Stimulated activated naive B cell treated with anti-CD40 and anti-IgM and Interleukin-4, amounts not matched to agents 10 μg/mL and 1 μg/mL and 100 μg/mL, for 72 hours (primary cell): Measurements from ENCODE around the gene PBX3.

Experiments
- ATAC-seq, 2 donors: fragments of 150-1000 bp; cut with Tn5 transposase; replicated peaks; 2 replicates each; pipeline ENCODE4 v1.10.0; 2021; ENCODE audit warnings: moderate library complexity in 1 of 2
- DNase-seq: peaks from one replicate; pipeline ENCODE4 v3.0.0; 2021
- H3K27ac Mint-ChIP-seq: one replicate; pipeline ENCODE4 v1.8.0; 2022; ENCODE audit warnings: mild to moderate bottlenecking, mixed read lengths
- H3K27me3 Mint-ChIP-seq, 2 donors: one replicate each; pipeline ENCODE4 v1.8.0; 2022; ENCODE audit warnings: mixed read lengths in 2 of 2
- H3K36me3 Mint-ChIP-seq, 2 donors: one replicate each; pipeline ENCODE4 v1.8.0; 2022; ENCODE audit warnings: mixed read lengths in 2 of 2, mild to moderate bottlenecking in 1 of 2
- H3K4me1 Mint-ChIP-seq, 2 donors: one replicate each; pipeline ENCODE4 v1.8.0; 2022; ENCODE audit warnings: mixed read lengths in 2 of 2, mild to moderate bottlenecking in 1 of 2
- H3K4me3 Mint-ChIP-seq, 2 donors: one replicate each; pipeline ENCODE4 v1.8.0; 2022; ENCODE audit warnings: mild to moderate bottlenecking in 2 of 2, mixed read lengths in 2 of 2, moderate library complexity in 1 of 2
- H3K9me3 Mint-ChIP-seq, 2 donors: one replicate each; pipeline ENCODE4 v1.8.0; 2022; ENCODE audit warnings: mixed read lengths in 2 of 2, mild to moderate bottlenecking in 1 of 2

Gene PBX3

DNA sequence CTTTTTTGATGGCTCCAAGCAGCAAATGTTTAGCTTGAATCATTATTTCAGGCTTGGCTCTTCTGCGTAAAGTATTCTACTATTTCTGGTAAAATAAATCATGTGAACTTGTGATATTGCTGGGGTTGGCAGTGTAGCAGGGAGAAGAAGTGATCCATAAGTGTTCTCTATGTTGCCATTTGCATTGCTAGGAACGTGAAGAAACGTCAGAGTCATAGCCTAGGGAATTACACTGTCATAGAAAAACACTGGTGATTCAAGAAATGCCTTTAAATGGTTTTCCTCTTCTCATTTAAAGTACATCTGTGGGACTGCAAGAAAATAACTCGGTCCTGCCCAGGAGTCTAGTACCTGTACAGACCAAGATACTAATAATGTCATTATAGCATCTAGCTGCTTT, 162.3 kb downstream of the PBX3 start:
- peaks cover 0 to 2% of the 10 kb centered on the region in 2 donors for H3K36me3 Mint-ChIP-seq
- peaks cover 6 to 8% of the 10 kb centered on the region in 2 donors for H3K4me1 Mint-ChIP-seq
- no peak for ATAC-seq
- no peak overlapping the region for H3K4me3 Mint-ChIP-seq
- no peaks in the 10 kb centered on the region for H3K27me3 Mint-ChIP-seq
- H3K27ac Mint-ChIP-seq = no peak overlapping the region
- DNase-seq = no peak
- no peaks in the 10 kb centered on the region for H3K9me3 Mint-ChIP-seq

DNA sequence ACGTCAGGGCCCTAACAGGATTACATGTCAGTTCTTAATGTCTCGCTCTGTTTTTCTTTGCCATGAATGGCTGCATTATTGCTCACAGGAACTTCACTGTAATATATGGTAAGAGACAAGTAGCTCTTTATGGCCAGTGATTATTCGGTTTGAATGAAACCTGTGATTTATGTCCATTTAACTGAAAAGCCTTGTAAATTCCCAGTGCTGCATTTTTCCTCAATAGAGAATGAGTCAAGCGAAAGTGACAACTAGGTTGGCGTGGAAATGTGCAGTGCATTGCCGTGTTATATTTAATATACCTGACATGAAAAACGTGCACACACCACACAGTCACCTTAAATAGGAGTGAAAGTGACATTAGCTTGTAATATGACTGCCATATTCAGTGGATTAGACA, 163.1 kb downstream of the PBX3 start:
- ATAC-seq (no peak), DNase-seq (no peak)
- H3K36me3 Mint-ChIP-seq = peaks cover 0 to 2% of the 10 kb centered on the region in 2 donors

DNA sequence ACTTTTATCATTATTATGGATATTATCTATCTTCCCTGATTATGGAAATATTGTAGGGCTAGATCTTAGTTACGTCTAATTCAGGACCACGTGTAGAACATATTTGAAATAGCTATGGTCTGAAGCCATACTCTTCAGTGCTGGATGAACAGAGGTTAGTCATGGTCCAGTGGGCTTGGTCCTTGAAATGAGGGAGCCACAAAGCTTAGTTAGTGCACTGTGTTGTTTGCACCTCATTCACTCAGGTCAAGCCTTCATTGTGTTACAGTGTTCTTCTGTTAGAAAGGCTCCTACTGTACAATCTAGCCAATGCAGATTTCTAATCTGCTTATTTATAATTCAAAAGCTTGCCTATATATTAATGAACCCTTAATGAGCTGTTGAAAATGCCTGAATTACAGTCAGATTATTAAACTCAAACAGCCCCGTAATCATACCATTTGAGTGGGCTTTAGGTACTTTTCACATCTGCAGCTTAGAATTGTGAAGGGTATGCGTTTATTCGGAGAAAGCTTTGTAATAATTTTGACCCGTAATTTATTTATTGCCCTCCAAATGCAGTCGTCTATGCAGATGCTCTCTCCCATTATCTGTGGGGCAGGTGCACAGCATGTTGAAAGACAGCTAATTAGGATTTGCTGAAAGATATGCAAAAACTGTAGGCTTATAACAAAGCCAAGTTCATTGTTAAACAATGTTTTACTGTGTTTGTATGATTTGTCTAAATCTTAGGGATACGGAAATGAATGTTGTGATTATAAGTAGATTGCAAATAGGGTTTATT, 164.9 kb downstream of the PBX3 start:
- ATAC-seq (no peak), DNase-seq (no peak)
- peaks cover 7 to 8% of the 10 kb centered on the region in 2 donors for H3K36me3 Mint-ChIP-seq
- H3K27me3 Mint-ChIP-seq = no peaks in the 10 kb centered on the region
- H3K27ac Mint-ChIP-seq = no peak overlapping the region
- H3K9me3 Mint-ChIP-seq = no peaks in the 10 kb centered on the region
- peaks cover under 1 to 2% of the 10 kb centered on the region in 2 donors for H3K4me1 Mint-ChIP-seq
- no peak overlapping the region for H3K4me3 Mint-ChIP-seq

More for the DNA sequence above, 163.1 kb downstream of the PBX3 start:
- no peaks in the 10 kb centered on the region for H3K9me3 Mint-ChIP-seq
- no peak overlapping the region for H3K4me3 Mint-ChIP-seq
- H3K4me1 Mint-ChIP-seq = peaks cover 5% of the 10 kb centered on the region in 2 donors
- no peak overlapping the region for H3K27ac Mint-ChIP-seq
- H3K27me3 Mint-ChIP-seq = no peaks in the 10 kb centered on the region

DNA sequence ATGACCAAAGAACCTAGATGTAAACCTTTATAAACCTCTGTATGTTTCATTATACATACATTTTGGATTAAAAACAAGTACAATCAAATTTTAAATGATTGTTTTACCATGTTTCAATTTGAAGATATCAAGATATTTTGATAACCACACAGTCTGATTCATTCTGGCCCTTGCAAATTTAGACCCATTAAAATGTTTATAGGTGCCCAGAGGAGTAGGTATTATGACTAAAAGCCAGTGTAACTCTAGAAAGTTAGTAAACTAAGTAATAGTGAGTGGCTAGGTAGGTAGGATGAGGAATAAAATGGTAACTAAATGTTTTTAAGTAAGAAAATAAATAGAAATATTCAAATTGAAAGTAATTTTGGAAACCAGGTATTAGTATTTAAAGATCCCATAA, 165.5 kb downstream of the PBX3 start:
- Mint-ChIP-seq H3K27me3 (no peaks in the 10 kb centered on the region), H3K9me3 (no peaks in the 10 kb centered on the region), H3K4me1 (peaks cover 0 to 2% of the 10 kb centered on the region in 2 donors), H3K4me3 (no peak overlapping the region), H3K27ac (no peak overlapping the region), H3K36me3 (peaks cover 11 to 12% of the 10 kb centered on the region in 2 donors)
- no peak for ATAC-seq
- DNase-seq = no peak

DNA sequence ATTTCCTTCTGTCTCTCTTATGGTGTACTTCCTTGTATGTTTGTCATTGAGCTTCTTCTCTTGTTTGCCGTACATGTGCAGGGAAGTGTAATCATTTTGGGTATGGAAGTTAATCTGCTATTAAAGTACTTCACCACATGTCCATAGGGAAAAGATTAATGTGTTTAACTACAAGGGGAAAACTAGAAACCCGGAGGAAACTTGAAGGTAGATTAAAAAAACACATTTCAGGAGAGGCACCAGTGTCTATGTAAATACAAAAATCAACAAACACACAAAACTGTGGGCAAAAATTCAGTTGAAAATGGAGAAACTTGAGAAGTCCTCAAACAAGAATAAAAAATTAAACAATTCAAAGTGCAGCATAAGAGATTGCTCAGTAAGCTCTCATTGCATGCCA, 166.4 kb downstream of the PBX3 start:
- no peaks in the 10 kb centered on the region for H3K27me3 Mint-ChIP-seq
- H3K4me1 Mint-ChIP-seq = no peaks in the 10 kb centered on the region
- ATAC-seq (no peak), DNase-seq (no peak)
- no peak overlapping the region for H3K4me3 Mint-ChIP-seq
- H3K36me3 Mint-ChIP-seq = peaks cover 11 to 12% of the 10 kb centered on the region in 2 donors
- no peak overlapping the region for H3K27ac Mint-ChIP-seq
- H3K9me3 Mint-ChIP-seq = no peaks in the 10 kb centered on the region

DNA sequence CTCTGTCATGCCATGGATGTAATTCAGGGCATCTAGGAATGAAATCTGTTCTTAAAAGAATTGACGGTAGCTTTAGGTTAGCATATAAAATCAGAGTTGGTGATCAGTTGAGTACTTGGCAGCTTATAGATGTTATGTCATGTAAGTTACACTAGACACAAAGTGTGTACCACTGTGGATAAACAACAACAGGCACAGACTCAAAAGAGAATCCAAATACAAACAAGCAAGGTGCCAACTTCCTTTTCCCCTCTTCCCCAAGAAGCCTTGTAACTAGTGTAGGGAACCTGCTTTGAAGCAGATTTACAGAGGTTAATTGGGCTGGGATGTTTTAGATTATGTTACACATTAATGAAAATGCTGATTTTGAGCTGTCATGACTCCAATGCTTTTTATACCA, 167.2 kb downstream of the PBX3 start:
- no peak for ATAC-seq
- DNase-seq = no peak
- no peaks in the 10 kb centered on the region for H3K4me1 Mint-ChIP-seq
- no peak overlapping the region for H3K4me3 Mint-ChIP-seq
- no peak overlapping the region for H3K27ac Mint-ChIP-seq
- H3K27me3 Mint-ChIP-seq = no peaks in the 10 kb centered on the region
- no peaks in the 10 kb centered on the region for H3K9me3 Mint-ChIP-seq
- H3K36me3 Mint-ChIP-seq = peaks cover 11 to 12% of the 10 kb centered on the region in 2 donors

DNA sequence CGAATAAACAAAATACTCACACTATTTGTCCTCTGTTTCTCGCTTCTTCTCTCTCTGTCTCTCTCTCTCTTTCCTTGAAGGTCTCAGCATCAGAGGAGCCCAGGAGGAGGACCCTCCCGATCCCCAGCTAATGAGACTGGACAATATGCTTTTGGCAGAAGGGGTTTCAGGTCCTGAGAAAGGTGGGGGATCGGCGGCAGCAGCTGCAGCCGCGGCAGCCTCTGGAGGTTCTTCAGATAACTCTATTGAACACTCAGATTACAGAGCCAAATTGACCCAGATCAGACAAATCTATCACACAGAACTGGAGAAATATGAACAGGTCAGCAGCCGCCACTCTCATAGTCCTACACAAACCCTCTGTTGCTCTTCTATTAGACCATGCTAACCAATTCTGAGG, 168.4 kb downstream of the PBX3 start:
- H3K27ac Mint-ChIP-seq = no peak overlapping the region
- DNase-seq (no peak), ATAC-seq (no peak)
- H3K27me3 Mint-ChIP-seq = no peaks in the 10 kb centered on the region
- H3K4me3 Mint-ChIP-seq = no peak overlapping the region
- H3K9me3 Mint-ChIP-seq = no peaks in the 10 kb centered on the region
- H3K4me1 Mint-ChIP-seq = no peaks in the 10 kb centered on the region
- H3K36me3 Mint-ChIP-seq = peaks cover 11 to 12% of the 10 kb centered on the region in 2 donors

DNA sequence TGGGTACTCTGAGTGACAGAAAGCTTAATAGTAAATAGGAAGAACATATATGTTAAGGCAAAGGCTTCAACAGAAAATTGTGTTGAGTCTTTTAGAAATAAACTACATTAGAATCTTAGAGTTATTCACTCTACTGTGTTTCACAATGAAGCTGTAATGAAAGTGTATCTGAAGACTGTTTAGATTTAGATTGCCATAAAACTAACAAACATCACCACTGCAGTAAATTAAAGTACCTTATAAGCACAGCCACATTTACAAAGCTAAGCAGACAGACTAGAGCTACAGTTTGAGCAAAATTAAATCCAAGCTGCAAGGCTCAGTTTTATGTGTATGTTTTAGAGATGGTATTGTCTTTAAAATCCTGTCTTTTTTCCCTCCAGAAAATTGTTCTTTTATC, 172.4 kb downstream of the PBX3 start:
- H3K9me3 Mint-ChIP-seq = no peaks in the 10 kb centered on the region
- peaks cover 11 to 12% of the 10 kb centered on the region in 2 donors for H3K36me3 Mint-ChIP-seq
- no peak for ATAC-seq
- no peaks in the 10 kb centered on the region for H3K27me3 Mint-ChIP-seq
- H3K4me1 Mint-ChIP-seq = no peaks in the 10 kb centered on the region
- no peak overlapping the region for H3K4me3 Mint-ChIP-seq
- no peak overlapping the region for H3K27ac Mint-ChIP-seq
- DNase-seq = no peak

DNA sequence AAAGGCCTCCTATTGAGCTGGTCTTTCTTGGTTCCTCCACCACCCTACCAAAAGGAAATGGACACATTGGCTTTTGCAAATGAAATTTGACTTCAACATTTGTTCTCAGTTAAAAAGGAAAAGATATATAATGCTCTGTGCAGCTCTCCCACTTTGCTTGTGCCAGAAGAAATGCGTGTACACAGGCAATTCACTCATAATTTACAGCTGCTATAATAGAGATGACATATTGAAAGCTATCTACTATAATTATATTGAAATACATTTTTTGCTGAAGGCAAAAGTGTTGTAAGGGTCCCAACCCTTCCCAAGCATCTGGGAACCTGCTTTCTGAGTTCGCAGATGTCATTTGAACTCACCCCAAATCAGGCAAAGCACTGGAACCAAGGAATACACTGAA, 173.2 kb downstream of the PBX3 start:
- ATAC-seq (no peak), DNase-seq (no peak)
- Mint-ChIP-seq H3K4me1 (no peaks in the 10 kb centered on the region), H3K4me3 (no peak overlapping the region), H3K9me3 (no peaks in the 10 kb centered on the region), H3K36me3 (peaks cover 11 to 12% of the 10 kb centered on the region in 2 donors), H3K27me3 (no peaks in the 10 kb centered on the region), H3K27ac (no peak overlapping the region)

DNA sequence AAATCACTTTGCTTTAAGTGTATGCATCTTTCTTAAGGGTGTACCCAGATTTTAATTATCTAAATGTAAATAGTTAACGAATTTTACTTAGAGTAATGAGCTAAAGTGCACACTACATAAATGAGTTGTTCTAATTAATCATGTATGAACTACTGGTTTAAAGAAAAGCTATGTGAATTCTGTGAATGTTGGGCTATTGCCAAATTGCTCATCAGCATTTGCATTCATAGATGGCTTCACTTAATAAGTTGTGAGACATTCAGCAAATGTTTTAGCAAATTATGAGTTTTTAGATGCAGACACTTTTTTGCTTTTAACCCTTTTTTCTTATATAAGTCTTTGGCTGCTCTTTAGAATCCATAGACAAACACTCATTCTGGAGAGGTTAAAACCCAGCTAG, 175.7 kb downstream of the PBX3 start:
- ATAC-seq (no peak), DNase-seq (no peak)
- H3K27me3 Mint-ChIP-seq = no peaks in the 10 kb centered on the region
- H3K9me3 Mint-ChIP-seq = no peaks in the 10 kb centered on the region
- no peak overlapping the region for H3K4me3 Mint-ChIP-seq
- H3K36me3 Mint-ChIP-seq = peaks cover 0 to 5% of the 10 kb centered on the region in 2 donors
- no peak overlapping the region for H3K27ac Mint-ChIP-seq
- H3K4me1 Mint-ChIP-seq = no peaks in the 10 kb centered on the region

DNA sequence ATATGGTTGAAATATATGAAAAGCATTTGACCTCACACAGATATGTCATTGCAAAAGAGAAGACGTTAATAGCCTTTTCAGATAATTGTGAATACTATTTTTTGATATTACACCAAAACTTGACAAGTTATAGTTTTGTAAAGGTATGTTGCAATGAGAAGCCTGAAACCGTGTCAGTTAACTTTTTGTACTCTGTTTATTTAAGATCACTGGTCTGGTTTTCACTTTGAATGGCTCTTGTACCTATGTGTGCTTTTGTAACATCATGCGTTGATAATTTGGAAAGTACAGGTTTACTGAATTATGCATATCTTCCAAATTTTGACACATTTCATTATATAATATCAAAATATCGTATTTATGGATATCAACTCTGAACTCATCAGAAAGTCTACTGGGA, 177.2 kb downstream of the PBX3 start:
- no peak overlapping the region for H3K27ac Mint-ChIP-seq
- peaks cover 0 to 11% of the 10 kb centered on the region in 2 donors for H3K36me3 Mint-ChIP-seq
- DNase-seq (no peak), ATAC-seq (no peak)
- no peak overlapping the region for H3K4me3 Mint-ChIP-seq
- H3K9me3 Mint-ChIP-seq = no peaks in the 10 kb centered on the region
- no peaks in the 10 kb centered on the region for H3K27me3 Mint-ChIP-seq
- H3K4me1 Mint-ChIP-seq = no peaks in the 10 kb centered on the region

DNA sequence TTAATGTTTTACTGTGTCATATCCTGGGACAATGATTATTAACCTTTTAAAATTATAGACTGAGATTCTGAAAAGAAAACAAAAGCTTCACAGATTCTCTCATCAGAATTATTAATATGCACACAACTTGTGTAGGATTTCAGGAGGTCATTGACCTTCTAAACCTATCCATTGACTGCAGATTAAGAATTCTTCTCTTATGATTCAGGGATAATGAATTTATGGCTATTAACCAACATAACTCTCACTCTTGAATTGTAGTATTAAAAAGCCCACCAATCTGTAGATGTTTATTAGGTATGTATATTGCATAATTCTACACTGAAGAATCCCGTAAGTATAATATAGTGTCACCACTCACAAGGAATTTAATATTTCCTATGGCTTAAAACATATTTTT, 179.8 kb downstream of the PBX3 start:
- Mint-ChIP-seq H3K4me1 (no peaks in the 10 kb centered on the region), H3K27me3 (no peaks in the 10 kb centered on the region), H3K36me3 (peaks cover 2 to 23% of the 10 kb centered on the region in 2 donors)

DNA sequence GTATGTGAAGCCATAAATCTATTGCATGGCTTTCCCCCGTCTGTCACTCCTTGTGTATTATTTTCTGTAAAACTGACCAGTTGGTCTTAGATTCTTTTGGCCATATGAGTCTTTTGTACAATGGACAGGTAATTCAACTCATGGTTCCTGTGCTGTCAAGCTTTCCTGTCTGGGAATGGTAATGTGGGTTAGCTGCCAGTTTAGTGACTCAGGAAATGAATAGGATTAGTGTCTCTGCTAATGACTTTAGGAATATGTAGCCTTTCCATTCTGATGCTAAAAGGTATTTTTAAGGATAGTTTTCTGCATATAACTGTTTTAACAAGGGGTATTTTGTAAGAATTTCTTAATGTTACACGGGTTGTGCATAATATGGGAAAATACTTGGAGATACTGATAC, 182.7 kb downstream of the PBX3 start:
- Mint-ChIP-seq H3K27me3 (no peaks in the 10 kb centered on the region), H3K4me3 (no peak overlapping the region), H3K36me3 (peaks cover 12 to 37% of the 10 kb centered on the region in 2 donors), H3K4me1 (no peaks in the 10 kb centered on the region), H3K9me3 (no peaks in the 10 kb centered on the region), H3K27ac (no peak overlapping the region)
- ATAC-seq = no peak
- DNase-seq = no peak

More for the DNA sequence above, 179.8 kb downstream of the PBX3 start:
- no peak overlapping the region for H3K4me3 Mint-ChIP-seq
- no peaks in the 10 kb centered on the region for H3K9me3 Mint-ChIP-seq
- H3K27ac Mint-ChIP-seq = no peak overlapping the region
- DNase-seq (no peak), ATAC-seq (no peak)

DNA sequence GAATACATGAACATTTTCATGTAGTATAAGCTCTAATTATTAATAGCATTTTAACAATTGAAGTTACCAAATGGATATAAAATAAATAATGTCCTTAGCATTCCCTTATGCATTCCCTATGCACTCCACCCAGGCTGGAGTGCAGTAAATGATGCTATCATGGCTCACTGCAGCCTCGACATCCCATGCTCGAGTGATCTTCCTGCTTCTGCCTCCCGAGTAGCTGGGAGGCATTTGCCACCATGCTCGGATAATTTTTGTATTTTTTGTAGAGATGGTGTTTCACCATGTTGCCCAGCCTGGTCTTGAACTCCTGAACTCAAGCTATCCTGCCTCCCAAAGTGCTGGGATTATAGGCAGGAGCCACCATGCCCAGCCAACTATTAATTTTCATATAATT, 184.0 kb downstream of the PBX3 start:
- DNase-seq (no peak), ATAC-seq (no peak)
- H3K36me3 Mint-ChIP-seq = peaks cover 12 to 37% of the 10 kb centered on the region in 2 donors
- no peaks in the 10 kb centered on the region for H3K9me3 Mint-ChIP-seq
- H3K4me3 Mint-ChIP-seq = no peak overlapping the region
- H3K27me3 Mint-ChIP-seq = no peaks in the 10 kb centered on the region
- no peak overlapping the region for H3K27ac Mint-ChIP-seq
- no peaks in the 10 kb centered on the region for H3K4me1 Mint-ChIP-seq

DNA sequence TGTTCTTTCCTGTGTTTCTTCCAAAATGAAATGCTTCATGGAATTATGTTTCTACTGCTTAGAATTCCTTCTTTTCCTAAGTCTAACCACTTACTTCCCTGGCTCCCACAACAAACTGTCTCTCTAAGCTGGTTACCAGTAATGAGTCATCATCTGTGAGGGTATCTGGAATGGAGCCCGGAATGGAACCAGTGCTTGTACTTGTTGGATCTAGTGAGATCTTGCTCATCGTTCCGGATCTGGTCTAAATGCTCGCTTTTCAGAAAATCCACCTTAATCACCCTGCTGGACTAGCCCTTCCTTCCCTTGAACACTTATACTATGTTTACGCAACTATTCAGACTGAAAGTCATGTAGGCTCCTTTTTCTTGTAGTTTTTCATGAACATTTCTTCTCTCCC, 184.8 kb downstream of the PBX3 start:
- no peaks in the 10 kb centered on the region for H3K4me1 Mint-ChIP-seq
- peaks cover 12 to 37% of the 10 kb centered on the region in 2 donors for H3K36me3 Mint-ChIP-seq
- ATAC-seq (no peak), DNase-seq (no peak)
- no peak overlapping the region for H3K4me3 Mint-ChIP-seq
- H3K27me3 Mint-ChIP-seq = no peaks in the 10 kb centered on the region
- peak overlapping the region; percentile 16 for H3K27ac Mint-ChIP-seq
- no peaks in the 10 kb centered on the region for H3K9me3 Mint-ChIP-seq
